Urothelium cell line (cell line): ENCODE results near the gene JRKL.

ENCODE experiments used
- DNase-seq: peaks from one replicate; pipeline ENCODE4 v3.0.0; 2011; ENCODE audit warnings: low spot score, mixed read lengths
- FAIRE-seq: peaks from 2 replicates; lab custom pipeline; 2011; peaks lifted over from hg19 to GRCh38; lab: Jason Lieb, UNC

Gene JRKL

GRCh38 chr11:96389720-96390487 lies at the start of gene JRKL, which contains the start of gene CCDC82:
JRKL (plus strand) TSS chr11:96390013; CDS start chr11:96390650, 637 bp downstream.
CCDC82 (minus strand) TSS chr11:96389912; CDS start chr11:96384747, 5,165 bp downstream.
- peak; percentile 5 for FAIRE-seq
- DNase-seq = peak; percentile 97

- DNase-seq = no peak
Observed at GRCh38 chr11:96340555-96340885, 49.3 kb upstream of the JRKL start.

GRCh38 chr11:96341211-96342013 lies 48.4 kb upstream of the JRKL start:
- DNase-seq (peak; percentile 54), FAIRE-seq (no peak)

More at GRCh38 chr11:96340555-96340885, 49.3 kb upstream of the JRKL start:
- FAIRE-seq = no peak

- FAIRE-seq = no peak
- no peak for DNase-seq
Observed at GRCh38 chr11:96342014-96342960, 47.5 kb upstream of the JRKL start.

GRCh38 chr11:96342961-96343711 lies 46.7 kb upstream of the JRKL start, which contains the start of gene MAML2:
MAML2 (minus strand) TSS chr11:96343195; CDS start chr11:96341895, 1,300 bp downstream.
- peak; percentile 97 for DNase-seq
- FAIRE-seq = no peak

- FAIRE-seq (no peak), DNase-seq (no peak)
Observed at GRCh38 chr11:96356848-96357247, 33.0 kb upstream of the JRKL start.

- FAIRE-seq (no peak), DNase-seq (no peak)
Observed at GRCh38 chr11:96357794-96358193, 32.0 kb upstream of the JRKL start.

- no peak for FAIRE-seq
- no peak for DNase-seq
Observed at GRCh38 chr11:96358321-96358720, 31.5 kb upstream of the JRKL start.

GRCh38 chr11:96361778-96362177 lies 28.0 kb upstream of the JRKL start:
- DNase-seq (no peak), FAIRE-seq (no peak)

- no peak for DNase-seq
- no peak for FAIRE-seq
Observed at GRCh38 chr11:96365493-96365892, 24.3 kb upstream of the JRKL start.

GRCh38 chr11:96366024-96366423 lies 23.8 kb upstream of the JRKL start:
- no peak for FAIRE-seq
- DNase-seq = no peak

GRCh38 chr11:96367342-96367741 lies 22.5 kb upstream of the JRKL start:
- DNase-seq (no peak), FAIRE-seq (no peak)

GRCh38 chr11:96373826-96374225 lies 16.0 kb upstream of the JRKL start:
- DNase-seq (no peak), FAIRE-seq (no peak)

- no peak for DNase-seq
- FAIRE-seq = no peak
Observed at GRCh38 chr11:96376796-96377195, 13.0 kb upstream of the JRKL start.

GRCh38 chr11:96384156-96384555 lies 5.7 kb upstream of the JRKL start:
- FAIRE-seq (no peak), DNase-seq (no peak)

- no peak for FAIRE-seq
Observed at GRCh38 chr11:96385187-96385586, 4.6 kb upstream of the JRKL start.

GRCh38 chr11:96388891-96389719 lies 708 bp upstream of the JRKL start:
- DNase-seq (peak; percentile 52), FAIRE-seq (no peak)

More at GRCh38 chr11:96385187-96385586, 4.6 kb upstream of the JRKL start:
- no peak for DNase-seq

- FAIRE-seq (no peak), DNase-seq (no peak)
Observed at GRCh38 chr11:96390488-96390792, 627 bp downstream of the JRKL start.

GRCh38 chr11:96391698-96392307 lies 2.0 kb downstream of the JRKL start:
- DNase-seq = no peak
- no peak for FAIRE-seq
